Glomerular endothelial cell (primary cell): ENCODE data around the gene CAMTA1. TPM values are rescaled to one million over a fixed set of nuclear protein-coding genes. Genes with fewer than 3 reads are reported as not detected.

Experiments used
- DNase-seq: peaks from one replicate; pipeline ENCODE4 v3.0.0-alpha.2; 2011; ENCODE audit warnings: low read depth, low spot score; ENCODE audit errors: extremely low read depth
- total RNA-seq: library from RNA; depleted of rRNA; stranded (reverse); fragments of >200 nt; gene quantifications from 2 replicates; pipeline ENCODE4 v1.2.3, GENCODE V29; 2015

The CAMTA1 gene
- total RNA-seq, 1 donor from 2014 or later, result 111 TPM

DNA sequence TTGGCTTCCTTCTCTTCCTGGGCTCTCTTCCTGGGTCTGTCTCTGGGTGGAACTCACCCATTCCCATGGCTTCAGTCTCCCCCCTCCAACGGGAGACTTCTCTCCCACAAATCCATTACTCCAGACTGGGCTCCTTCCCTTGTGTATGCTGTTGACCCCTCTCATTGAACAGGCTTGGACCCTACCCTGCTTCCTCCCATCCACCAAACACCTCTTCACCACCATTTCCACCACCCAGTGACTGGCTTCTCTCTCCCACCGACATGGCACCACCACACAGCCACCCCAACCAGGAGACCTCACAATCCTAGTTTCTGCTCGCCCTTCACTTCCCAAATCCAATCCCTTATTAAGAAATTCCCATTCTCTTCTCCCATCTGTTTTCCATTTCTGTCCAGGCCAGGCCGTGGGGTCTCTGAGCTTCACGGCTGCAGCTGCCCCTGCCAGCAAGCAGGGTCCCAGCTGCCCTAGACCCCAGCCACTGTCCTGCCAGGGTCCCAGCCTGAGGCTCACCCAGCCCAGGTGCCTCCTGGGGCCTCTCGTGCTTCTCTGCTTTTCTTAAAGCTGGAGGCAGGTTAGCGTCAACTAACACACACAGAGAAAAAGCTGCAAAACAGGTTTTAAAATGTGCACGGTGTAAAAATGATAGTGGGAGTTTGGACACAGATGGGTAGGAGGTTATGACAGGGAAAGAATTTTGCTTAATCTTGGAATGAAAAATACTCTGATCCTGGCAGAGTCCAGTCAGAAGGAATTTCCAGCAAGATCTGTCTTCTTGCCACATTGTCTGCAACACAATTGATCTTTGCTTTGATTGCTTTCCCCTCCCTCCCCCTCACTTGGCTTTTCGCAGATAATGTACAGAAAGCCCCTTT is 602.0 kb downstream of the CAMTA1 start:
- DNase-seq, result no peak

GRCh38 chr1:7388141-7388487 is 602.9 kb downstream of the CAMTA1 start:
- DNase-seq, result no peak

GRCh38 chr1:7388488-7389185 is 603.4 kb downstream of the CAMTA1 start:
- DNase-seq, result no peak

- DNase-seq, result no peak
Measured at GRCh38 chr1:7389201-7389905, 604.1 kb downstream of the CAMTA1 start.

DNA sequence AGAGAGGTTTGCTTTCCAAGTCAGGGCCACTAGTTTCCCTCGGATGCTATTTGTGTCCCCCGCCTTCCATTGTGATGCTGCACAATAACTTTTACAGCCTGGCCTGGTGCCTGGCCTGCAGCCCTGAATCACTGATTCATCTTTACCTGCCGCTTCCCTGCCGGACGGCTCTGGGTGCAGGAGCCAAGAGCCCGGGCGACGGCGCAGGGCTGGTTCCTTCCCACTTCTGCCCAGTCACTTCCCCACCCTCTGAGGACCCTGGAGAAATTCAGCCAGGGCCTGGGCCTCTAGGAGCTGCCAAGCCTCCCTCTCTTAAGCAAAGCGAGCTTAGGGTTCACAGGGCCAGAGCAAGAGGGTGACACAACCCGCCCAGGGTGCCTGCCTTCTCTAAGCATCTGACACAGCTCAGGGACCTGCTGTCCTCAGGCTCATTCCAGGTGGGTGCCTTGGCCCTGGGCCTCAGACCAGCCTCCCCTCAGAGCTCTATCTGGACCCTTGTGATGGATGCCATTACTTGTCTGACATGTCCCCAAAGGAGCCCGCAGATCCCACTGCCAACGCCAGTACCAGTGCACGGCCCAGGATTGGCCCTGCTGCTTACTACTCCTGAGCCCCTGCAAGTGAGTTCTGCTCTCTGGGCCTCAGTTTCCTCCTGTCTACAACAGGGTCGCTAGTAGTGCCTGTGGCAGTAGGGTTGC is 604.8 kb downstream of the CAMTA1 start:
- DNase-seq, result no peak

GRCh38 chr1:7390604-7391000 is 605.3 kb downstream of the CAMTA1 start:
- no peak for DNase-seq

DNA sequence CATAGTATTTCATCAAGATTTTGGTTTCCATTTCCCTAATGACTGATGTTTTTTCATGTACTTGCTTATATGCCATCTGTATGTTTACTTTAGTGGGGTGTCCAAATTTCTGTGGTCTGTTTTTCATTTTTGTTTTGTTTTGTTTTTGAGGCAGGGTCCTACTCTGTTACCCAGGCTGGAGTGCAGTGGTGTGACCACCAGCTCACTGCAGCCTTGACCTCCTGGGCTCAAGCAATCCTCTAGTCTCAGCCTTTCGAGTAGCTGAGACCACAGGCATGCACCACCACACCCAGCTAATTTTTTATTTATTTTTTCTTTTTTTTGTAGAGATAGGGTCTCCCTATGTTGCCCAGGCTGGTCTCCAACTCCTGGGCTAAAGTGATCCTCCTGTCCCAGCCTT is 607.9 kb downstream of the CAMTA1 start:
- no peak for DNase-seq

- DNase-seq, result no peak
Measured at GRCh38 chr1:7395251-7395650, 610.0 kb downstream of the CAMTA1 start.

DNA sequence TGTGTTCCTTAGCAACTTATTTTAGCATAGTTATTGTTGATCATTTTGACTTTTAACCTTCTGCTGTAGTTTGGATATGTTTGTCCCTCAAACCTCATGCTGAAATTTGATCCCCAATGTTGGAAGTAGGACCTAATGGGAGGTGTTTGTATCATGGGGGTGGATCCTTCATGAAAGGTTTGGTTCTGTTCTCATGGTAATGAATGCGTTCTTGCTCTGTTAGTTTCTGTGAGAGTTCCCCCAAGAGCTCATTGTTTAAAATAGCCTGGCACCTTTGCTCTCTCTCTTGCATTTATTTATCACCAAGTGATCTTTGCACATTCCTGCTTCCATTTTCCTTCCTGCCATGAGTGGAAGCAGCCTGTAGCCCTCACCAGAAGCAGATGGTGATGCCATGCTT is 613.7 kb downstream of the CAMTA1 start:
- DNase-seq, result no peak

DNA sequence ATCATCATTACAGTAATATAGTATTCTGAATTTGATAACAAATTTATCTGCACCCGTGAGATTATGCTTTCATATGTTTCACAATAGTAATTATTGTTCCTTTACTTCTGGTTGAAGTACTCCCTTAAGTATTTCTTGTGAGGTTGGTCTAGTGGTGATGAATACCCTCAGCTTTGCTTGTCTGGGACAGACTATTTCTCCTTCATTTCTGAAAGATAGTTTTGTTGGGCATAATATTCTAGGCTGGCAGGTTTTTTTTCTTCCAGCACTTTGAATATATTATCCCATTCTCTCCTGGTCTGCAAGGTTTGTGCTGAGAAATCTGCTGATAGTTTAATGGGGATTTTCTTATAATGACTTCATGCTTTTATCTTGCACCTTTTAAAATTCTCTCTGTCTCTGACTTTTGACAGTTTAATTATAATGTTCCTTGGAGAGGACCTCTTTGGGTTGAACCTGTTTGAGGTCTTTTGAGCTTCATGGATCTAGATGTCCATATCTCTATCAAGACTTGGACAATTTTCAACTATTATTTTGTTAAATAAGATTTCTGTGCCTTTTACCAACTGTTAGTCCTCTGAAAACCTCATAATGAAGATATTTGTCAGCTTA is 614.4 kb downstream of the CAMTA1 start:
- no peak for DNase-seq

- no peak for DNase-seq
Measured at GRCh38 chr1:7400566-7400965, 615.3 kb downstream of the CAMTA1 start.

- peak; percentile 60 for DNase-seq
Measured at GRCh38 chr1:7401814-7402547, 616.7 kb downstream of the CAMTA1 start.

DNA sequence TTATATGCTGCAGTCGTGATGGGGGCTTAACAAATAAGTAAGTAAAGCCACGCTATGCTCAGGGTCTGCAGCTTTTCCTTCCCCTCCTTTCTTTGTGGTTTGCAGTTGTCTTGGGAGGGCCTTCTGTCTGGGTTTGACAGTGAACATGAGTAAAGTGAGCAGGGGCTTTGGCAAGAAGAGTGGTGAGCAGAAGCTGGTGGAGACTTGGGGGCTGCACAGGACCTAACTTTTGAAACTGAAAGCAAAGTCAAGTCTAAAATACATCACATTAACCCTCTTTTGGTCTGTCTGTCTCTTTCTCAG is 617.2 kb downstream of the CAMTA1 start:
- DNase-seq, result no peak

DNA sequence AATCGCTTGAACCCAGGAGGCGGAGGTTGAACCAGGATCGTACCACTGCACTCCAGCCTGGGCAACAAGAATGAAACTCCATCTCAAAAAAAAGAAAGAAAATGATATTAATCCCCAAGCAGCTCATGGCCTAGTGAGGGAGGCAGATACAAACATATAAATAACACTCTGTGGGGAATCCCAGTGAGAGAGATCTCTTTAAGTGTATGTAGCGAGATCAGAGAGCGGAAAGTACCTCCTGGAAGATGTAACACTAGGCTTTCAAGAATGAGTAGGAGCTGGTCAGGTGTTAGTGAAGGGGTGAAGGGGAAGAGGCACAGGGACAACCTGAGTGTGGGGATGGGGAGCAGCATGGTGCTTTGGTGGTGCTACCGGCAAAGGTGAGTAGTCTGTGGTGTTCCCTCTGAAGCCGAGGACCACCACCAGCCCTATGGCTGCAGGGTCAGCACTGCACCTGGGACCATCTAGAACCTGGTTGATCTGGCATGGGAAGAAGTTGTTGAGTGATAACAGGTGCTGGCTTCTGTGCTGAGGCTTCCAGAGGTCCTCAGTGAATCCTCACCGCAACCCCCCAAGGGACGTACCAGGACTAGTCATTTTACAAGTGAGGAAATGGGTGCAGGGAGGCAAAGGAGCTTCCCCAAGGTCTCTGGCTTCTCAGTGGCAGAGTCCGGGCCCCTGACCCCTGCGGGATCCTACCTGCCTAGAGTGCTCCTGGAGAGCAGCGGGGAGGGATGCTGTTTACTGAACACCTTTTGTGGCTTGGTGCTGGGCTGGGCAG is 618.2 kb downstream of the CAMTA1 start:
- no peak for DNase-seq

DNA sequence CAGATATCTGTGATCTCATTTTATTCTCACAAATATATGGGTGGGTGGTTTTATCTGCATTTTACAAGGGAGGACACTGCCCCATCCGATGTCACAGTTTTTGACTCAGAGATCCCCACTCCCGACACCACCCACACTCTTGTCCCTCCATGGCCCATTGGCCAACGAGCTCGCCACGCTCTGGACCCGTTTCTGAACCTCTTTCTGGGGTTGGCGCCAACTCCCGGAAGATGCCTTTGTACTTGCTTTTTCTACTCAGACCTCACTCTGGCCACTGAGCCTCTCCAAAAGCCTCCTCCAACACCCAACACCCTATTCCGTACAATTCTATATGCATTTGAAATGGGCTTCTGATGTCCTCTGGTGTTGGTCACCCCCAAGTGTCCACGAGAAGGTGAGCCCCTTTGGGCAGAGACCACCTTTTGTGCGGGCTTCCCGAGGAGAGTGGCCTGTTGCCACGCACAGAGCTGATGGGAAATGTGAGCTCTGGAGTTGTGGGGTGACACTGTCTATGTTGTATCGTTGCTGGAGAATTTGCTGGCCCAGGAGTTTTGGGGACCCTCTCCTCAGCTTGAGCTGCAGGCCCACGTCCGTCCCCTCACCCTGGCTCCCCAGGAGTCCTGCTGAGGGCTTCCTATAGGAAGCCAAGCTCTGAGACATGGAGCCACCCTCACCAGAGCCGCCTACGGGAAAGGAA is 618.9 kb downstream of the CAMTA1 start:
- DNase-seq, result no peak

GRCh38 chr1:7405844-7406500 is 620.7 kb downstream of the CAMTA1 start:
- DNase-seq, result no peak

- no peak for DNase-seq
Measured at GRCh38 chr1:7406641-7407543, 621.6 kb downstream of the CAMTA1 start.
